OCI-LY1 (cell line): ENCODE results near the gene CUBN.

Experiments used
- H2AFZ ChIP-seq: fragments of 200-600 bp; sonication (generic), shearing (Covaris generic); 2 replicates; pipeline ENCODE4 v1.6.0; 2014; ENCODE audit warnings: antibody characterized with exemption, mild to moderate bottlenecking, low read length
- H3F3A ChIP-seq: fragments of 200-600 bp; sonication (generic), shearing (Covaris generic); 2 replicates; pipeline ENCODE4 v1.6.0; 2014; ENCODE audit warnings: mild to moderate bottlenecking, antibody characterized with exemption, low read length, moderate library complexity; ENCODE audit not compliant: insufficient read depth
- H3K27ac ChIP-seq: fragments of 200-600 bp; sonication (generic); 2 replicates; pipeline ENCODE4 v1.5.1; 2014; ENCODE audit warnings: low read length, mixed run types, mild to moderate bottlenecking, low read depth; ENCODE audit not compliant: poor library complexity, severe bottlenecking
- H3K27me3 ChIP-seq: fragments of 200-600 bp; sonication (generic); 2 replicates; pipeline ENCODE4 v1.6.0; 2014; ENCODE audit warnings: antibody characterized with exemption, mild to moderate bottlenecking, low read length, moderate library complexity; ENCODE audit not compliant: insufficient read depth
- H3K36me3 ChIP-seq: fragments of 200-600 bp; sonication (generic); 2 replicates; pipeline ENCODE4 v1.6.1; 2014; ENCODE audit warnings: mild to moderate bottlenecking, antibody characterized with exemption, low read length, moderate library complexity, mixed read lengths; ENCODE audit not compliant: insufficient read depth
- H3K4me1 ChIP-seq: fragments of 200-600 bp; sonication (generic); 2 replicates; pipeline ENCODE4 v1.5.1; 2014; ENCODE audit warnings: mild to moderate bottlenecking, low read length, moderate library complexity; ENCODE audit not compliant: insufficient read depth, severe bottlenecking
- H3K4me2 ChIP-seq: fragments of 200-600 bp; sonication (generic), shearing (Covaris generic); 2 replicates; pipeline ENCODE4 v1.6.1; 2014; ENCODE audit warnings: low read length
- H3K4me3 ChIP-seq: fragments of 200-600 bp; sonication (generic); 2 replicates; pipeline ENCODE4 v1.5.1; 2014; ENCODE audit warnings: low read length, low read depth, mild to moderate bottlenecking, mixed read lengths; ENCODE audit not compliant: poor library complexity, severe bottlenecking
- H3K79me2 ChIP-seq: fragments of 200-600 bp; shearing (Covaris generic); 2 replicates; pipeline ENCODE4 v1.6.1; 2016; ENCODE audit warnings: mixed run types, low read length, mixed read lengths; ENCODE audit not compliant: insufficient read depth
- H3K9ac ChIP-seq: fragments of 200-600 bp; sonication (generic), shearing (Covaris generic); 2 replicates; pipeline ENCODE4 v1.6.1; 2014; ENCODE audit warnings: mild to moderate bottlenecking, low read length, mixed read lengths
- H3K9me2 ChIP-seq: fragments of 200-600 bp; sonication (generic), shearing (Covaris generic); 2 replicates; pipeline ENCODE4 v1.6.1; 2014; ENCODE audit warnings: low read depth, mild to moderate bottlenecking, low read length, mixed read lengths
- H3K9me3 ChIP-seq: fragments of 200-600 bp; shearing (Covaris generic); 2 replicates; pipeline ENCODE4 v1.6.1; 2014; ENCODE audit warnings: low read length, mixed read lengths
- H4K20me1 ChIP-seq: fragments of 200-600 bp; sonication (generic), shearing (Covaris generic); 2 replicates; pipeline ENCODE4 v1.6.0; 2016; ENCODE audit warnings: mild to moderate bottlenecking, low read length; ENCODE audit not compliant: insufficient read depth
- CTCF ChIP-seq: fragments of 200-600 bp; sonication (generic), shearing (Covaris generic); IDR thresholded peaks from 2 replicates; pipeline ENCODE4 v1.5.1; 2017; ENCODE audit warnings: mild to moderate bottlenecking, antibody characterized with exemption, low read length, moderate library complexity, mixed read lengths
- EZH2 ChIP-seq: fragments of 200-600 bp; sonication (generic), shearing (Covaris generic); IDR thresholded peaks from 2 replicates; pipeline ENCODE4 v1.8.0; 2017; ENCODE audit warnings: borderline replicate concordance, mixed run types, mild to moderate bottlenecking, antibody characterized with exemption, low read length, moderate library complexity, mixed read lengths

The CUBN gene

GRCh38 chr10:16944402-16944801, 185.2 kb downstream of the CUBN start:
- Histone ChIP-seq H2AFZ (no peak overlapping the region; the same call in 1 of the 2 replicates), H4K20me1 (no peaks in the 10 kb centered on the region), H3F3A (no peaks in the 10 kb centered on the region), H3K27me3 (no peaks in the 10 kb centered on the region), H3K9me2 (no peaks in the 10 kb centered on the region), H3K9ac (no peak overlapping the region), H3K36me3 (no peaks in the 10 kb centered on the region), H3K4me2 (no peak overlapping the region), H3K4me3 (no peak overlapping the region), H3K4me1 (no peaks in the 10 kb centered on the region), H3K79me2 (no peaks in the 10 kb centered on the region), H3K27ac (no peak overlapping the region), H3K9me3 (no peaks in the 10 kb centered on the region)
- no peak for TF ChIP-seq CTCF

- H3K79me2 ChIP-seq: no peaks in the 10 kb centered on the region
- H3K4me3 ChIP-seq: no peak overlapping the region
- no peaks in the 10 kb centered on the region for H3K4me1 ChIP-seq
- H3K4me2 ChIP-seq: no peak overlapping the region
- TF ChIP-seq CTCF (no peak), EZH2 (no peak)
- H3K36me3 ChIP-seq: no peaks in the 10 kb centered on the region
- no peaks in the 10 kb centered on the region for H3K27me3 ChIP-seq
- H3K9me2 ChIP-seq: no peaks in the 10 kb centered on the region
- no peak overlapping the region for H3K9ac ChIP-seq
- H2AFZ ChIP-seq: no peak overlapping the region
- H3K9me3 ChIP-seq: no peaks in the 10 kb centered on the region
- no peaks in the 10 kb centered on the region for H3F3A ChIP-seq
- H4K20me1 ChIP-seq: no peaks in the 10 kb centered on the region
- no peak overlapping the region for H3K27ac ChIP-seq
Observed at GRCh38 chr10:16943295-16944285, 186.0 kb downstream of the CUBN start.

GRCh38 chr10:16942381-16943078, 187.1 kb downstream of the CUBN start:
- no peak overlapping the region for H3K4me2 ChIP-seq
- no peaks in the 10 kb centered on the region for H3F3A ChIP-seq

More at GRCh38 chr10:16942381-16943078, 187.1 kb downstream of the CUBN start:
- H3K9ac ChIP-seq: no peak overlapping the region
- no peak overlapping the region for H2AFZ ChIP-seq
- no peaks in the 10 kb centered on the region for H4K20me1 ChIP-seq
- H3K9me2 ChIP-seq: no peaks in the 10 kb centered on the region
- no peaks in the 10 kb centered on the region for H3K36me3 ChIP-seq
- H3K9me3 ChIP-seq: no peaks in the 10 kb centered on the region
- no peaks in the 10 kb centered on the region for H3K4me1 ChIP-seq
- H3K4me3 ChIP-seq: no peak overlapping the region
- TF ChIP-seq CTCF (no peak), EZH2 (no peak)
- H3K27ac ChIP-seq: no peak overlapping the region
- H3K79me2 ChIP-seq: no peaks in the 10 kb centered on the region
- H3K27me3 ChIP-seq: no peaks in the 10 kb centered on the region
